Duodenal mucosa (tissue), 2 donors: Measurements from ENCODE around the gene NCOR2.

Experiments used
- H3K27ac ChIP-seq: one replicate; pipeline ENCODE4 v1.7.0; 2013; ENCODE audit warnings: low read depth, low read length
- H3K27me3 ChIP-seq, 2 donors: one replicate each; pipeline ENCODE4 v1.7.0; 2013; ENCODE audit warnings: low read length in 2 of 2, control low read depth in 1 of 2; ENCODE audit not compliant: insufficient read depth in 2 of 2, control insufficient read depth in 1 of 2
- H3K36me3 ChIP-seq, 2 donors: one replicate each; pipeline ENCODE4 v1.7.0; 2013; ENCODE audit warnings: low read length in 2 of 2, control low read depth in 1 of 2; ENCODE audit not compliant: insufficient read depth in 2 of 2, control insufficient read depth in 1 of 2
- H3K4me1 ChIP-seq, 2 donors: one replicate each; pipeline ENCODE4 v1.7.0; 2013; ENCODE audit warnings: low read length in 2 of 2, control low read depth in 1 of 2; ENCODE audit not compliant: insufficient read depth in 2 of 2, control insufficient read depth in 1 of 2
- H3K4me3 ChIP-seq, 2 donors: one replicate each; pipeline ENCODE4 v1.7.0; 2013; ENCODE audit warnings: low read length in 2 of 2, low read depth in 1 of 2
- H3K9ac ChIP-seq, 2 donors: one replicate each; pipeline ENCODE4 v1.7.0; 2013; ENCODE audit warnings: low read length in 2 of 2, low read depth in 1 of 2
- H3K9me3 ChIP-seq, 2 donors: one replicate each; pipeline ENCODE4 v1.7.0; 2013; ENCODE audit warnings: low read length in 2 of 2, control low read depth in 1 of 2; ENCODE audit not compliant: control insufficient read depth in 1 of 2

NCOR2 gene

GRCh38 chr12:124566997-124567672 lies at the start of gene NCOR2:
TSS of gene NCOR2 (minus strand) at chr12:124567612. CDS start at chr12:124495251, 72,361 bp downstream.
- Histone ChIP-seq H3K27me3 (no peaks in the 10 kb centered on the region), H3K4me3 (peak within 1 kb of the TSS; percentile 77 to 86), H3K9me3 (no peaks in the 10 kb centered on the region), H3K27ac (peak within 1 kb of the TSS; percentile 93), H3K4me1 (peaks cover 25 to 26% of the 10 kb centered on the region in 2 donors), H3K9ac (peak within 1 kb of the TSS; percentile 84 to 88), H3K36me3 (no peaks in the 10 kb centered on the region)

- no peak overlapping the region for H3K27ac ChIP-seq
- no peak overlapping the region for H3K4me3 ChIP-seq
- H3K27me3 ChIP-seq, result no peaks in the 10 kb centered on the region
- peaks cover 0 to 2% of the 10 kb centered on the region in 2 donors for H3K9me3 ChIP-seq
- H3K36me3 ChIP-seq, result no peaks in the 10 kb centered on the region
- peaks cover 0 to 5% of the 10 kb centered on the region in 2 donors for H3K4me1 ChIP-seq
- H3K9ac ChIP-seq, result no peak overlapping the region
These were observed 49.2 kb upstream of the NCOR2 start for GRCh38 chr12:124616394-124617221.

- Histone ChIP-seq H3K4me3 (no peak overlapping the region), H3K36me3 (no peaks in the 10 kb centered on the region), H3K27ac (no peak overlapping the region), H3K9me3 (peaks cover 0 to 2% of the 10 kb centered on the region in 2 donors), H3K27me3 (no peaks in the 10 kb centered on the region), H3K4me1 (peaks cover 3 to 14% of the 10 kb centered on the region in 2 donors), H3K9ac (no peak overlapping the region)
These were observed 47.3 kb upstream of the NCOR2 start for GRCh38 chr12:124614512-124615292.

DNA sequence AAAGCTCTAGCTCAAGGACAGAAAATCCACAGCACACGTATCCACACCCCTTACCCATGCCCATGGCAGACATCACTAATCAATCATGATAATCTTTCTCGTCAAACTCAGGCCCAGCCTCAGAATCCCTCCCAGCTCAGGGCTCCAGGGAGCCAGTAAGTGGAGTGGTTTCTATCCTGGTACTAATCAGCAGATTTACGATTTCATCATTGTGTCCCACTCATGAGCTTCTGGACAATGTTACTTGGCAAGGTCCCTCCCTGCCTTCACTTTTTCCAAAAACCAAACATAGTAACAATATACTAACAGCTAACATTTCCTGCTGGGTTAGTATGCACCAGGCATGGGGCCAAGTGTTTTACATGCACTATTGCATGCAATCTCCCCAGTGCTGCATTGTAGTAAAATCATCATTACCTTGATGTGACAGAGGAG lies 45.8 kb upstream of the NCOR2 start:
- Histone ChIP-seq H3K9ac (no peak overlapping the region), H3K27me3 (no peaks in the 10 kb centered on the region), H3K36me3 (no peaks in the 10 kb centered on the region), H3K9me3 (peaks cover 0 to 2% of the 10 kb centered on the region in 2 donors), H3K4me3 (no peak overlapping the region), H3K27ac (no peak overlapping the region), H3K4me1 (peaks cover 18 to 29% of the 10 kb centered on the region in 2 donors)

GRCh38 chr12:124612410-124612680 lies 44.9 kb upstream of the NCOR2 start:
- Histone ChIP-seq H3K4me3 (no peak overlapping the region), H3K4me1 (peaks cover 25 to 35% of the 10 kb centered on the region in 2 donors), H3K27ac (no peak overlapping the region), H3K9ac (no peak overlapping the region), H3K9me3 (peaks cover 0 to 2% of the 10 kb centered on the region in 2 donors), H3K27me3 (no peaks in the 10 kb centered on the region), H3K36me3 (no peaks in the 10 kb centered on the region)

- Histone ChIP-seq H3K27me3 (no peaks in the 10 kb centered on the region), H3K9ac (no peak overlapping the region), H3K9me3 (peaks cover 0 to 2% of the 10 kb centered on the region in 2 donors), H3K4me3 (no peak overlapping the region), H3K27ac (no peak overlapping the region), H3K4me1 (peaks cover 25 to 32% of the 10 kb centered on the region in 2 donors), H3K36me3 (no peaks in the 10 kb centered on the region)
These were observed 44.4 kb upstream of the NCOR2 start for GRCh38 chr12:124611559-124612409.

DNA sequence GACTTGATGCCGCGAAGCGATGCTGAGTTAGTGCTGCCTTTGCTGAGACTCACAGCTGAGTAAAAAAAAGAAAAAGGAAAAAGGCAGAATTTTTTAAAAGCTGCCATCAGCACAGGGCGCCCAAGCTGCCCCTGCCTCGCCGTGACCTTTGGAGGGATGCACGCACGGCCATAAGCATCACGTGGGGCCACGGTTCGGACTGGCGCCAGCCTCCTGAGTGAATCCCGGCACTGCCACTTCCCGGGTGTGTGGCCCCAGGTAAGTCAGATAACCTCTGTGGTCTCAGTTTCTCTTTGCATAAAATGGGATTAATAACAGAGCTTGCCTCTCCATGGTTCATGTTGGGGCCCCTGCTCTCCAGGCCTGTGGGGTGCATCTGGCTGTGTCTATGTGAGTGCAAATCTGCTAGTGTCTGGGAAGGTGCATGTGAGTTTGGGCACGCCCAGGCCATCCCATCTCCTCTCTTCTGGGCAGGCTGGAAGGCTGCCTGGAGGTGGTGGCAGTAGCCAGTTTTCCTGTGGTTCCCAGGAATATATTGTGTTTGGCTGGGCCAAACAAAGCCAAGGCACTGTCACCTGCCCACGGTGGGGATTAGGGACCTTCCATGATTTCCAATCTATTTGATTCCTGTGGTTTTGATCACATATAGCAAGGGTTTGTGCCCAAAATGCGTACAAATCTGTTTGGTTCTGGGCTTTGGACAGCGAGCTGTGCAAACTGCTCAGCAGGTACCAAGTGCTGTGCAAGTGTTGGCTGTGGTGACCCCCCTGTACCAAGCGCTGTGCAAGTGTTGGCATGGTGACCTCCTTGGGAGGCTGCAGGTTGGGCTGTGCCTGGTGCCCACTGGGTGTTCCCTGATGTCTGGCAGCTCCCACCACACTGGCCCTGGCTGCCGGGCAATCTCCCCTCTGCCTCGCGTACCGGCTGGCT lies 43.5 kb upstream of the NCOR2 start:
- Histone ChIP-seq H3K4me3 (no peak overlapping the region), H3K4me1 (peaks cover 31 to 39% of the 10 kb centered on the region in 2 donors), H3K27me3 (no peaks in the 10 kb centered on the region), H3K9me3 (peaks cover 0 to 2% of the 10 kb centered on the region in 2 donors), H3K36me3 (no peaks in the 10 kb centered on the region), H3K9ac (no peak overlapping the region), H3K27ac (no peak overlapping the region)

DNA sequence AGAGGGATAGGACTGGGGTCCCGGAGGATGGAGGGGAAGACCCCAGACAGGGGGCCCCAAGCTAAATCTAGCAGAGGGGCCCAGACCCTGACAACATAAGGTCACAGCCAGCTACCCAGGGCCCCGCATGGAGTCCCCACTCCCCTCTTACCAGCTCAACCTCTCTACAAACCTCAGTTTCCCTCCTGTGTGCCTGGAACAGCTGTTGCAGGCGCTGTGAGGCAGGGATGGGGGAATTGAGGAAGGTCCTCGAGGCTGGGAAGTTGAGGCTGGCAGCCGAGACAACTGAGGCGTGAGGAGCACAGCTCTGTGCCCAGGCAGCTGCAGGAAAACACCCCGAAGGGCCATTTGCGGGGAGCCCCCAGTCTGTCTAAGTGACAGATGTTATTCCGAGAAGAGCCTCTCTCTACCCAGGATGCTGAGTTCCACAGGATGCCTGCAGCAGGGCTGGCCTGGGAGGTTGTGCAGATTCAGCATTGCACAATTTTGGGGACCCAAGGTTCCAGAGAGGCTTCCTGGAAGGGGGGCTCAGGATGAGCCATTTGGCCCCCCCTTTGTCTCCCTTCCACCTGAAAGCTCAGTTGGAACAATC lies 42.7 kb upstream of the NCOR2 start:
- peaks cover 38 to 47% of the 10 kb centered on the region in 2 donors for H3K4me1 ChIP-seq
- no peak overlapping the region for H3K27ac ChIP-seq
- no peaks in the 10 kb centered on the region for H3K36me3 ChIP-seq
- no peak overlapping the region for H3K4me3 ChIP-seq
- H3K27me3 ChIP-seq, result no peaks in the 10 kb centered on the region
- peaks cover 0 to 2% of the 10 kb centered on the region in 2 donors for H3K9me3 ChIP-seq
- H3K9ac ChIP-seq, result no peak overlapping the region
